IMR-90 (cell line): ENCODE results near the gene HERC3.

Experiments
- BHLHE40 ChIP-seq: fragments of 150-350 bp; IDR thresholded peaks from 2 replicates; pipeline ENCODE4 v1.6.1; 2016; ENCODE audit warnings: mild to moderate bottlenecking, low read depth, low read length
- FOS ChIP-seq: fragments of 150-350 bp; IDR thresholded peaks from 2 replicates; pipeline ENCODE4 v1.6.1; 2016; ENCODE audit warnings: low read depth, low read length
- TF ChIP-seq, protein P1 (sequence below): fragments of 150-350 bp; IDR thresholded peaks from 2 replicates; pipeline ENCODE4 v1.6.1; 2016; ENCODE audit warnings: low read depth, mild to moderate bottlenecking, low read length, moderate library complexity, borderline replicate concordance
- TF ChIP-seq, protein P2 (sequence below): conservative IDR thresholded peaks from 2 replicates; pipeline ENCODE4 v1.5.1; 2012; ENCODE audit warnings: mild to moderate bottlenecking, low read depth, low read length, improper control_type of control experiment
- TF ChIP-seq, protein P3 (sequence below): fragments of 150-350 bp; IDR thresholded peaks from 2 replicates; pipeline ENCODE4 v1.6.1; 2017; ENCODE audit warnings: mild to moderate bottlenecking, antibody characterized with exemption, low read length, low read depth

DNA sequence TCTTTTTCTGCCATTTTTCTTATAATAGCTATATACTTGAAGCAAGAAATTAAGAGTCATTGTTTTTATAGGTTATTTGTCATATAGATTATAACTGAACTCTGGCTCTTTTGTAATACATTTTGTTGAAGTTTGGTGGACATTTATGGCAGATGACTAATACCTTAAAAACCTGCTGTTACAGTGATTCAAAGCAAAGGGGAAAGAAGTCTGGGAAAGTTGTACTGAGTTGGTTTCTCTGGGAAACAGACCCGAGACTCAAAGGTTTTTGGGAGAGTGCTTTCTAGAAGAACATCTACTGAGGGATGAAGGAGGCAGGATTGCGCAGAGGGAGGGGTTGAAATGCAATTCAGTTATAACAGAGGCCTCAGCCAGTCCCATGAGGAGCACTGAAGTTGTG lies 69.5 kb downstream of the HERC3 start:
- TF ChIP-seq, protein P1, sequence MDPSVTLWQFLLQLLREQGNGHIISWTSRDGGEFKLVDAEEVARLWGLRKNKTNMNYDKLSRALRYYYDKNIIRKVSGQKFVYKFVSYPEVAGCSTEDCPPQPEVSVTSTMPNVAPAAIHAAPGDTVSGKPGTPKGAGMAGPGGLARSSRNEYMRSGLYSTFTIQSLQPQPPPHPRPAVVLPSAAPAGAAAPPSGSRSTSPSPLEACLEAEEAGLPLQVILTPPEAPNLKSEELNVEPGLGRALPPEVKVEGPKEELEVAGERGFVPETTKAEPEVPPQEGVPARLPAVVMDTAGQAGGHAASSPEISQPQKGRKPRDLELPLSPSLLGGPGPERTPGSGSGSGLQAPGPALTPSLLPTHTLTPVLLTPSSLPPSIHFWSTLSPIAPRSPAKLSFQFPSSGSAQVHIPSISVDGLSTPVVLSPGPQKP: no peak
- peak; percentile 61; the same call in 1 of the 2 replicates for TF ChIP-seq FOS
- TF ChIP-seq, protein P2, sequence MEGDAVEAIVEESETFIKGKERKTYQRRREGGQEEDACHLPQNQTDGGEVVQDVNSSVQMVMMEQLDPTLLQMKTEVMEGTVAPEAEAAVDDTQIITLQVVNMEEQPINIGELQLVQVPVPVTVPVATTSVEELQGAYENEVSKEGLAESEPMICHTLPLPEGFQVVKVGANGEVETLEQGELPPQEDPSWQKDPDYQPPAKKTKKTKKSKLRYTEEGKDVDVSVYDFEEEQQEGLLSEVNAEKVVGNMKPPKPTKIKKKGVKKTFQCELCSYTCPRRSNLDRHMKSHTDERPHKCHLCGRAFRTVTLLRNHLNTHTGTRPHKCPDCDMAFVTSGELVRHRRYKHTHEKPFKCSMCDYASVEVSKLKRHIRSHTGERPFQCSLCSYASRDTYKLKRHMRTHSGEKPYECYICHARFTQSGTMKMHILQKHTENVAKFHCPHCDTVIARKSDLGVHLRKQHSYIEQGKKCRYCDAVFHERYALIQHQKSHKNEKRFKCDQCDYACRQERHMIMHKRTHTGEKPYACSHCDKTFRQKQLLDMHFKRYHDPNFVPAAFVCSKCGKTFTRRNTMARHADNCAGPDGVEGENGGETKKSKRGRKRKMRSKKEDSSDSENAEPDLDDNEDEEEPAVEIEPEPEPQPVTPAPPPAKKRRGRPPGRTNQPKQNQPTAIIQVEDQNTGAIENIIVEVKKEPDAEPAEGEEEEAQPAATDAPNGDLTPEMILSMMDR: no peak
- TF ChIP-seq, protein P3, sequence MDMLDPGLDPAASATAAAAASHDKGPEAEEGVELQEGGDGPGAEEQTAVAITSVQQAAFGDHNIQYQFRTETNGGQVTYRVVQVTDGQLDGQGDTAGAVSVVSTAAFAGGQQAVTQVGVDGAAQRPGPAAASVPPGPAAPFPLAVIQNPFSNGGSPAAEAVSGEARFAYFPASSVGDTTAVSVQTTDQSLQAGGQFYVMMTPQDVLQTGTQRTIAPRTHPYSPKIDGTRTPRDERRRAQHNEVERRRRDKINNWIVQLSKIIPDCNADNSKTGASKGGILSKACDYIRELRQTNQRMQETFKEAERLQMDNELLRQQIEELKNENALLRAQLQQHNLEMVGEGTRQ: no peak
- TF ChIP-seq BHLHE40: no peak
